ENCODE results near the gene PCDH12. TPM values are rescaled to one million over a fixed set of nuclear protein-coding genes. Genes with fewer than 3 reads are reported as not detected.

The PCDH12 gene
- total RNA-seq, 1 experiment from 2014 or later = 0.02 TPM

- RAD21 ChIA-PET (ENCODE audit: low non-redundant PET in 1 of 2, low total read pairs in 2 of 2, uncharacterized antibody in 2 of 2, unreplicated experiment in 2 of 2) = no interaction called here
These were observed 31.6 kb downstream of the PCDH12 start for GRCh38 chr5:141926434-141926833.

GRCh38 chr5:141923448-141924313, 34.3 kb downstream of the PCDH12 start, which contains the start of gene DELE1:
Gene DELE1 (plus strand): TSS chr5:141923871. CDS start chr5:141923942, 71 bp downstream.
- ATAC-seq = peak; percentile 94
- peak; percentile 89 for DNase-seq (ENCODE audit: low read depth, low spot score)
- Histone ChIP-seq H3K9me3 (ENCODE audit: control insufficient read depth in 1 of 2, insufficient read depth in 1 of 2, low read depth in 1 of 2, low read length in 2 of 2) (no peaks in the 10 kb centered on the region), H3K79me2 (ENCODE audit: insufficient read depth, low read length) (peaks cover 29% of the 10 kb centered on the region), H3K27ac (ENCODE audit: low read depth, low read length) (peak within 1 kb of the TSS; percentile 95), H3K4me3 (replicated peaks in 1 of 2; ENCODE audit: low read depth in 1 of 2, low read length in 2 of 2) (peak within 1 kb of the TSS; percentile 93 to 97), H3K4me1 (ENCODE audit: control insufficient read depth in 1 of 2, insufficient read depth in 2 of 2, low read length in 2 of 2) (peaks cover 4 to 13% of the 10 kb centered on the region in 2 experiments; a peak in 3 of 4 replicates), H3K36me3 (ENCODE audit: control insufficient read depth in 1 of 2, insufficient read depth in 2 of 2, low read length in 2 of 2) (peaks cover 17 to 32% of the 10 kb centered on the region in 2 experiments; a peak in 3 of 4 replicates), H3K9ac (ENCODE audit: low read length) (peak within 1 kb of the TSS; percentile 95), H3K27me3 (ENCODE audit: insufficient read depth, low read length) (no peaks in the 10 kb centered on the region), H4K20me1 (ENCODE audit: insufficient read depth) (no peaks in the 10 kb centered on the region), H3K9me2 (ENCODE audit: insufficient read depth) (no peaks in the 10 kb centered on the region), H2AFZ (ENCODE audit: low read depth, low read length, poor library complexity, severe bottlenecking) (no peak within 1 kb of the TSS), H3K4me2 (ENCODE audit: low read length) (peak within 1 kb of the TSS; percentile 97)
- BruUV-seq (replicated peaks) = TSS peak; percentile 95
- ChIA-PET CTCF (interaction anchor here (0.7 to 3.1 kb wide), 7 partner anchors 9 to 232 kb away, joined by 3 to 17 read pairs (median 5); partner anchors contain the start of gene RNF14), POLR2A (interaction anchor here (0.9 to 1.6 kb wide), 7 partner anchors 8 to 46 kb away, joined by 3 to 7 read pairs (median 4); no protein-coding TSS in a partner anchor), RAD21 (ENCODE audit: low non-redundant PET in 1 of 2, low total read pairs in 2 of 2, uncharacterized antibody in 2 of 2, unreplicated experiment in 2 of 2) (interaction anchor here in 1 of 2 experiments (1.0 kb wide), 1 partner anchor 37 kb away, joined by 3 read pairs; no protein-coding TSS in a partner anchor)
- peak; percentile 79; the same call in 1 of the 2 replicates for TF ChIP-seq EGR1 (IDR thresholded peaks at IDR 0.05; ENCODE audit: low read depth)
- peak; percentile 98 for TF ChIP-seq ZFX (IDR thresholded peaks at IDR 0.05)
- no peak for TF ChIP-seq ZNF274 (IDR thresholded peaks at IDR 0.05; ENCODE audit: low read depth, low read length)
- no peak for TF ChIP-seq FOSL1 (IDR thresholded peaks at IDR 0.05; ENCODE audit: low read depth)
- no peak for TF ChIP-seq REST (IDR thresholded peaks at IDR 0.05; ENCODE audit: low read depth)
- TF ChIP-seq POLR2A (IDR thresholded peaks at IDR 0.05; ENCODE audit: borderline replicate concordance, extremely low read depth, insufficient read depth, insufficient read length) = peak; percentile 88
- peak; percentile 81; the same call in 1 of the 2 replicates for TF ChIP-seq MAX (IDR thresholded peaks at IDR 0.05)
- peak; percentile 68; the same call in 1 of the 2 replicates for TF ChIP-seq SP1 (IDR thresholded peaks at IDR 0.05; ENCODE audit: low read depth)
- TF ChIP-seq TCF7L2 (IDR thresholded peaks at IDR 0.05; ENCODE audit: borderline replicate concordance, extremely low read depth, insufficient read depth, insufficient read length) = peak; percentile 66
- peak; percentile 81; the same call in 1 of the 2 replicates for TF ChIP-seq POLR2AphosphoS5 (IDR thresholded peaks at IDR 0.05; ENCODE audit: low read depth, low read length)
- intact Hi-C loops (cut with micrococcal nuclease) = no loop called here

More at GRCh38 chr5:141926434-141926833, 31.6 kb downstream of the PCDH12 start:
- ATAC-seq (no peak), DNase-seq (ENCODE audit: low read depth, low spot score) (no peak)
- Histone ChIP-seq H3K27ac (ENCODE audit: low read depth, low read length) (no peak overlapping the region), H4K20me1 (ENCODE audit: insufficient read depth) (no peaks in the 10 kb centered on the region), H3K4me2 (ENCODE audit: low read length) (no peak overlapping the region), H3K9ac (ENCODE audit: low read length) (no peak overlapping the region), H3K79me2 (ENCODE audit: insufficient read depth, low read length) (peaks cover 29% of the 10 kb centered on the region), H3K27me3 (ENCODE audit: insufficient read depth, low read length) (no peaks in the 10 kb centered on the region), H3K36me3 (ENCODE audit: control insufficient read depth in 1 of 2, insufficient read depth in 2 of 2, low read length in 2 of 2) (peaks cover 31 to 55% of the 10 kb centered on the region in 2 experiments), H3K4me1 (ENCODE audit: control insufficient read depth in 1 of 2, insufficient read depth in 2 of 2, low read length in 2 of 2) (peaks cover 4 to 10% of the 10 kb centered on the region in 2 experiments; a peak in 2 of 4 replicates), H3K9me2 (ENCODE audit: insufficient read depth) (no peaks in the 10 kb centered on the region), H3K4me3 (replicated peaks in 1 of 2; ENCODE audit: low read depth in 1 of 2, low read length in 2 of 2) (no peak overlapping the region), H3K9me3 (ENCODE audit: control insufficient read depth in 1 of 2, insufficient read depth in 1 of 2, low read depth in 1 of 2, low read length in 2 of 2) (no peaks in the 10 kb centered on the region), H2AFZ (ENCODE audit: low read depth, low read length, poor library complexity, severe bottlenecking) (no peak overlapping the region)
- ChIA-PET CTCF (no interaction called here), POLR2A (no interaction called here)
- BruUV-seq (replicated peaks) = no TSS peak
- TF ChIP-seq EZH2 (IDR thresholded peaks at IDR 0.05) (no peak), MAX (IDR thresholded peaks at IDR 0.05) (no peak), SRF (IDR thresholded peaks at IDR 0.05; ENCODE audit: low read depth) (no peak), ZNF274 (IDR thresholded peaks at IDR 0.05; ENCODE audit: low read depth, low read length) (no peak)
- intact Hi-C loops (cut with micrococcal nuclease) = no loop called here

Measured in HCT116 (cell line).